ENCODE data around the gene TAS2R40. TPM values are rescaled to one million over a fixed set of nuclear protein-coding genes. Genes with fewer than 3 reads are reported as not detected.
"Not testable (repeated sequence)": the region's sequence is repeated elsewhere in the genome, so short reads cannot be mapped to it uniquely, and the experiment has no call there.

The TAS2R40 gene
- total RNA-seq, 6 donors from 2014 or later = not detected

DNA sequence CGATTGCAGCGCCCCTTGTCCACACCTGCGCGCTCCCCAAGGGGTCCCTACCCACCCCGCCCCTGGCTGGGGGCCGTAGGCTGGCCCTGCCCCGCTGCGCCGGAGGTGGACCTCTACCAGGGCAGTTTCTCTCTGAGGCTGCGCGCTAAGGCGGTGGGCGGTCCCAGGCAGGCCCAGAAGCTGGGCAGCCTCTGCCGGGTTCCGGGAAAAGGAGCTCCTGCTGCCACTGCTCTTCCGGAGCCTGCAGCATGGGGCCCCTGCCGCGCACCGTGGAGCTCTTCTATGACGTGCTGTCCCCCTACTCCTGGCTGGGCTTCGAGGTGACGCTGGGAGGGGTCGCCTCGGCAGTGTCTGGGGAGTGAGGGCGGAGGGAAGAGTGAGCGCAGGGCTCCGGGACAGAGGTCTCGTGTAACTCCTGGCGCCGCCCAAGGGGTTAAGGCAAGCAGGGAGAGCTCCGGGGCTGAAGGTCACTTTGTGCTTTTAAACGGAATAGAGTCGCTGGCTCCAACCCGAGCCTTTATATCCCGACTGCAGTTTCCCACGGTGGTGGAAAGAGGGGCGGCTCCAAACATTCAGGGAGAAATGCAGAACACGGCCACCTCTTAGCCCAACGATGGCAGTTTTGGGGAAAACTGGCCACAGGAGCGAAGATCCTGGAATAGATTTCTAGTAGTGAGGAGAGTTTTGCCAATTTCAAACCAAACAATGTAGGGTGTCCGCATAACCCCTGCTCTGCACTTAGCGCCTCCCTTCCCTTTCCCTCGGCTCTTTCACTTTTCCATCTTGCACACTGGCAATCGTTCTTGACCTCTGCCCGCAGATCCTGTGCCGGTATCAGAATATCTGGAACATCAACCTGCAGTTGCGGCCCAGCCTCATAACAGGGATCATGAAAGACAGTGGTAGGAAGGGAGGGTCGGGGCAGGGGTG lies 41.7 kb downstream of the TAS2R40 start, which contains the start of gene GSTK1:
Gene GSTK1 (plus strand): TSS at position 176 of the 930 bp plus-strand sequence. CDS start 73 bp downstream, at position 249.
- ATAC-seq (ENCODE audit: low FRiP score in 2 of 2) (peak; percentile 96 to 98), DNase-seq (peak; percentile 93)
- TF ChIP-seq POLR2AphosphoS5 (IDR thresholded peaks at IDR 0.05) (peak; percentile 64 to 74), EP300 (IDR thresholded peaks at IDR 0.05) (no peak), POLR2A (IDR thresholded peaks at IDR 0.05) (peak in 3 of 4 donors; percentile 62 to 90 (median 87))
- TF ChIP-seq, protein P1, sequence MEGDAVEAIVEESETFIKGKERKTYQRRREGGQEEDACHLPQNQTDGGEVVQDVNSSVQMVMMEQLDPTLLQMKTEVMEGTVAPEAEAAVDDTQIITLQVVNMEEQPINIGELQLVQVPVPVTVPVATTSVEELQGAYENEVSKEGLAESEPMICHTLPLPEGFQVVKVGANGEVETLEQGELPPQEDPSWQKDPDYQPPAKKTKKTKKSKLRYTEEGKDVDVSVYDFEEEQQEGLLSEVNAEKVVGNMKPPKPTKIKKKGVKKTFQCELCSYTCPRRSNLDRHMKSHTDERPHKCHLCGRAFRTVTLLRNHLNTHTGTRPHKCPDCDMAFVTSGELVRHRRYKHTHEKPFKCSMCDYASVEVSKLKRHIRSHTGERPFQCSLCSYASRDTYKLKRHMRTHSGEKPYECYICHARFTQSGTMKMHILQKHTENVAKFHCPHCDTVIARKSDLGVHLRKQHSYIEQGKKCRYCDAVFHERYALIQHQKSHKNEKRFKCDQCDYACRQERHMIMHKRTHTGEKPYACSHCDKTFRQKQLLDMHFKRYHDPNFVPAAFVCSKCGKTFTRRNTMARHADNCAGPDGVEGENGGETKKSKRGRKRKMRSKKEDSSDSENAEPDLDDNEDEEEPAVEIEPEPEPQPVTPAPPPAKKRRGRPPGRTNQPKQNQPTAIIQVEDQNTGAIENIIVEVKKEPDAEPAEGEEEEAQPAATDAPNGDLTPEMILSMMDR (IDR thresholded peaks at IDR 0.05) = no peak
- WGBS, 2 donors = 1 to 2% methylated on average over 29 to 40 of the region's 48 CpGs
- Histone ChIP-seq H3K36me3 (peaks cover 13 to 19% (median 14%) of the 10 kb centered on the region in 4 donors), H3K9me3 (no peaks in the 10 kb centered on the region), H3K4me1 (peaks cover 17 to 28% (median 18%) of the 10 kb centered on the region in 4 donors), H3K4me3 (peak within 1 kb of the TSS; percentile 51 to 93 (median 79)), H3K27me3 (no peaks in the 10 kb centered on the region), H3K27ac (peak within 1 kb of the TSS; percentile 80 to 92 (median 88))

DNA sequence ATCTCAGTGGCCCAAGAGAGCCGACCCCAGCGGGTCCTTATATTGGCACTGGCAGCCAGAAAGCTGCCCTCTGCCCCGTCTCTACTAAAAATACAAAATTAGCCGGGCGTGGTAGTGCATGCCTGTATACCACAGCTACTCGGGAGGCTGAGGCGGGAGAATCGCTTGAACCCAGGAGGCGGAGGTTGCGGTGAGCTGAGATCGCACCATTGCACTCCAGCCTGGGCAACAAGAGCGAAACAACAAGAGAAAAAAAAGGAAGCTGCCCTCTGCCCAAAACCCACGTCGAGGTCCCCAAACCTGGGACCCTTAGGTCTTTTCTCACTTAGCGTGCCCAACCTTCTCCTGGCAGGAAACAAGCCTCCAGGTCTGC lies 42.3 kb downstream of the TAS2R40 start:
- ATAC-seq (ENCODE audit: low FRiP score in 2 of 2); H3K9me3 ChIP-seq; DNase-seq; H3K27me3 ChIP-seq: not testable (repeated sequence)
- peak overlapping the region; percentile 51 to 93 (median 79) for H3K4me3 ChIP-seq
- 61 to 62% methylated on average over 15 of the region's 15 CpGs for WGBS, 2 donors
- peaks cover 14 to 26% (median 20%) of the 10 kb centered on the region in 4 donors for H3K36me3 ChIP-seq
- peak overlapping the region; percentile 80 to 92 (median 88) for H3K27ac ChIP-seq
- H3K4me1 ChIP-seq = peaks cover 15 to 22% (median 17%) of the 10 kb centered on the region in 4 donors

- no peak for DNase-seq
- no peaks in the 10 kb centered on the region for H3K9me3 ChIP-seq
- no peak for TF ChIP-seq POLR2A (IDR thresholded peaks at IDR 0.05)
- TF ChIP-seq, protein P1 (IDR thresholded peaks at IDR 0.05) = no peak
- no peak for TF ChIP-seq EP300 (IDR thresholded peaks at IDR 0.05)
- TF ChIP-seq POLR2AphosphoS5 (IDR thresholded peaks at IDR 0.05) = no peak
- peak overlapping the region in 1 of 4 donors; percentile 81 for H3K4me3 ChIP-seq
- H3K27me3 ChIP-seq = no peaks in the 10 kb centered on the region
- no peak for ATAC-seq (ENCODE audit: low FRiP score in 2 of 2)
- WGBS, 2 donors = 71 to 79% methylated on average over 14 to 15 of the region's 15 CpGs
- H3K27ac ChIP-seq = peak overlapping the region in 2 of 4 donors; percentile 32 to 92
- H3K4me1 ChIP-seq = peaks cover 15 to 22% (median 17%) of the 10 kb centered on the region in 4 donors
- peaks cover 14 to 35% (median 26%) of the 10 kb centered on the region in 4 donors for H3K36me3 ChIP-seq
Observed at GRCh38 chr7:143265017-143265693, 43.3 kb downstream of the TAS2R40 start.

DNA sequence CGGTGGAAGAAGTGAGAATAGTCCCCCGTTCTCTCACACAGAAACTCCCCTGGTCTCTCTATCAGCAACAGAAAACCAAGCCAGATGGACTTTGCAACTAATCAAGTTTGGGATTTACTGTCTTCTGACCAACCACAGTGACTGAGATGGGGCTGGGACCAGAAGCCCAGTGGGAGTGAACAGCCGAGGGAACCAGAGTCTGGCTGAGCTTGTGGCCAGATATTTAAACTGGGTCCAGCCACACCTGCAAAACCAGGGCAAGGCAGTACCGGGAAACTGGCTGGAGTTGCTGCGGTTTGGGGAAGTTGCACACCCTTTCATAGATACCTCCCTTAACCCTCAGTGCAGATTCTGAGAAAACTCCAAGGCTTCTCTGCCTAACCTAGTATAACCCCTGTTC lies 47.4 kb downstream of the TAS2R40 start:
- WGBS, 2 donors = 86 to 87% methylated on average over 5 of the region's 5 CpGs
- Histone ChIP-seq H3K4me1 (peaks cover 8 to 12% (median 10%) of the 10 kb centered on the region in 4 donors), H3K27ac (no peak overlapping the region), H3K4me3 (no peak overlapping the region), H3K36me3 (peaks cover 14 to 43% (median 26%) of the 10 kb centered on the region in 4 donors), H3K9me3 (no peaks in the 10 kb centered on the region), H3K27me3 (no peaks in the 10 kb centered on the region)
- no peak for DNase-seq
- TF ChIP-seq POLR2AphosphoS5 (IDR thresholded peaks at IDR 0.05) = no peak
- TF ChIP-seq, protein P1 (IDR thresholded peaks at IDR 0.05) = no peak
- TF ChIP-seq EP300 (IDR thresholded peaks at IDR 0.05) = no peak
- TF ChIP-seq POLR2A (IDR thresholded peaks at IDR 0.05) = no peak
- ATAC-seq (ENCODE audit: low FRiP score in 2 of 2) = no peak

- Histone ChIP-seq H3K9me3 (no peaks in the 10 kb centered on the region), H3K4me3 (no peak overlapping the region), H3K27me3 (no peaks in the 10 kb centered on the region), H3K36me3 (peaks cover 14 to 43% (median 26%) of the 10 kb centered on the region in 4 donors), H3K27ac (no peak overlapping the region), H3K4me1 (no peaks in the 10 kb centered on the region)
- DNase-seq (no peak), ATAC-seq (ENCODE audit: low FRiP score in 2 of 2) (no peak)
- no peak for TF ChIP-seq EP300 (IDR thresholded peaks at IDR 0.05)
- TF ChIP-seq POLR2AphosphoS5 (IDR thresholded peaks at IDR 0.05) = no peak
- TF ChIP-seq, protein P1 (IDR thresholded peaks at IDR 0.05) = no peak
- TF ChIP-seq POLR2A (IDR thresholded peaks at IDR 0.05) = no peak
- 83 to 90% methylated on average over 1 of the region's 1 CpG for WGBS, 2 donors
Observed at GRCh38 chr7:143271240-143271639, 49.4 kb downstream of the TAS2R40 start.

All from upper lobe of left lung (tissue), 6 donors.